AG04450 (cell line): ENCODE measurements around the gene ARFGAP1. TPM values are rescaled to one million over a fixed set of nuclear protein-coding genes. Genes with fewer than 3 reads are reported as not detected.

ENCODE experiments used
- CTCF ChIA-PET: fragments of 300-600, 350-600 bp; formaldehyde crosslinking; extraction: SDS; loops from one replicate; lab custom pipeline; 2022; ENCODE audit warnings: antibody characterized with exemption, inconsistent platforms; lab: Charles Lee
- POLR2A ChIA-PET: fragments of 350-600 bp; formaldehyde crosslinking; extraction: SDS; loops from one replicate; lab custom pipeline; 2021; ENCODE audit warnings: antibody characterized with exemption, inconsistent platforms; lab: Yijun Ruan, JAX
- DNase-seq: peaks from one replicate; pipeline ENCODE4 v3.0.0-alpha.2; 2011; ENCODE audit warnings: low read depth, low spot score
- H3K27ac ChIP-seq: one replicate; pipeline ENCODE4 v1.5.1; 2012; ENCODE audit warnings: low read depth, low read length, control low read depth
- H3K27me3 ChIP-seq: one replicate; pipeline ENCODE4 v1.6.0; 2012; ENCODE audit warnings: low read length; ENCODE audit not compliant: control insufficient read depth, insufficient read depth
- H3K4me3 ChIP-seq: 2 replicates; pipeline ENCODE4 v1.5.1; 2011; ENCODE audit warnings: mild to moderate bottlenecking, low read depth, low read length, control low read depth
- H3K9me3 ChIP-seq: 2 replicates; pipeline ENCODE4 v1.5.1; 2012; ENCODE audit warnings: low read length; ENCODE audit not compliant: control insufficient read depth, insufficient read depth
- polyA plus RNA-seq: library from polyadenylated mRNA; depleted of rRNA; stranded (reverse); fragments of >200 nt; gene quantifications from 2 replicates; pipeline ENCODE4 v1.2.3, GENCODE V29; 2011
- TF ChIP-seq, protein P1 (sequence below): IDR thresholded peaks from 2 replicates; pipeline ENCODE4 v1.5.1; 2011; ENCODE audit warnings: low read depth, low read length, control low read depth, inconsistent platforms

The ARFGAP1 gene
- polyA plus RNA-seq, 1 experiment, result 52.6 TPM

DNA sequence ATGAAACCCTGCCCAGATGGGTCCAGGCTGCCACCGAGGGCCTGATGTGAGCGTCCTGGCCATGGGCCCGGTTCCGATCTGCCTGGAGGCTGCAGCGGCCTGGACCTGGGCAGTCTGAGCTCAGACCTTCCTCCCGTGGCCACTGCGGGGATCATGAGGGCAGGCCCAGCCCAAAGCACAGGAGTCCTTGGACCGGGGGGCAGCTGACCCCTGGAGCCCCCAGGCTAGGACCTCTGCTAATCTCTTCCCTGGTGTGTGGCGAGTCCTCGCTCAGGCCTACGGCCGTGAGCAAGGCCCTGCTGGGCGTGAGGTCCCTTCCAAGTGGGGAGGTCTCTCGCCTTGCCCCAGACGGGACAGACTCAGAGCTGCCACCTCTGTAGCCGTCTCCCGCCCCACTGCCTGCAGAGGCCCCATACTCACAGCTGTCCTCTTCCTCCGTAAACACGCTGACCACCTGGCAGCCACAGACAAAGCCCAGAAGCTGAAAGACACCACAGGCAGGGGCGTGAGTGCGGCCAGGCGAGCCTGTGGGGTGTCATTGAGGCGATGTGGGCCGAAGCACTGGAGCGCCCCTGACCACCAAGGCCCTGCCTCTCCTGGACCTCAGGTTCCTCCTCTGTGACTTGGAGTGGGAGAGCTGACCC, 28.9 kb upstream of the ARFGAP1 start:
- TF ChIP-seq, protein P1, sequence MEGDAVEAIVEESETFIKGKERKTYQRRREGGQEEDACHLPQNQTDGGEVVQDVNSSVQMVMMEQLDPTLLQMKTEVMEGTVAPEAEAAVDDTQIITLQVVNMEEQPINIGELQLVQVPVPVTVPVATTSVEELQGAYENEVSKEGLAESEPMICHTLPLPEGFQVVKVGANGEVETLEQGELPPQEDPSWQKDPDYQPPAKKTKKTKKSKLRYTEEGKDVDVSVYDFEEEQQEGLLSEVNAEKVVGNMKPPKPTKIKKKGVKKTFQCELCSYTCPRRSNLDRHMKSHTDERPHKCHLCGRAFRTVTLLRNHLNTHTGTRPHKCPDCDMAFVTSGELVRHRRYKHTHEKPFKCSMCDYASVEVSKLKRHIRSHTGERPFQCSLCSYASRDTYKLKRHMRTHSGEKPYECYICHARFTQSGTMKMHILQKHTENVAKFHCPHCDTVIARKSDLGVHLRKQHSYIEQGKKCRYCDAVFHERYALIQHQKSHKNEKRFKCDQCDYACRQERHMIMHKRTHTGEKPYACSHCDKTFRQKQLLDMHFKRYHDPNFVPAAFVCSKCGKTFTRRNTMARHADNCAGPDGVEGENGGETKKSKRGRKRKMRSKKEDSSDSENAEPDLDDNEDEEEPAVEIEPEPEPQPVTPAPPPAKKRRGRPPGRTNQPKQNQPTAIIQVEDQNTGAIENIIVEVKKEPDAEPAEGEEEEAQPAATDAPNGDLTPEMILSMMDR, result no peak
- DNase-seq, result no peak
- CTCF ChIA-PET, result interaction anchor here (3.6 kb wide), 1 partner anchor 20 kb away, joined by 13 read pairs; no protein-coding TSS in a partner anchor
- POLR2A ChIA-PET, result no interaction called here
- H3K27me3 ChIP-seq, result peaks cover 20% of the 10 kb centered on the region
- no peaks in the 10 kb centered on the region; the same call in 1 of the 2 replicates for H3K9me3 ChIP-seq
- no peak overlapping the region for H3K4me3 ChIP-seq
- H3K27ac ChIP-seq, result no peak overlapping the region

DNA sequence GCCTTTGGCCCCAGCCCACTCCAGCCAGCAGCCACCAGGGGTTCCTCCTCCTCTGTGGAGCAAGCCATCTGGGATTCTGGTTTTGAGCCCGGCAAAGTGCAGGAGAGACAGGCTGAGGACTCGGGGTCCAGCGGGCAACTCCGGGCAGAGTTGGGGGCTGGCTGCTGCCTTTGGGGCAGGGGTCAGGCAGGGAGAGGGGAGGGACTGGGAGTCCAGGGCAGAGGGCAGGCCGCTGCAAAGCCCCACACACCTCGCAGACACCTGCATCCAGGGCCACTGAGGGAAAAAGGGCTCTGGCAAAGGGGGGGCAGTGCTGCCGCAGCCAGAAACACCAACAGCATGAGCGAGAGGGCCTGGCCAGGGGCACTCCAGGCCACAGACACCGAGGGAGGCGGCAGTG, 28.1 kb upstream of the ARFGAP1 start:
- ChIA-PET POLR2A (no interaction called here), CTCF (interaction anchor here (3.6 kb wide), 1 partner anchor 21 kb away, joined by 13 read pairs; no protein-coding TSS in a partner anchor)
- H3K27me3 ChIP-seq, result peaks cover 21% of the 10 kb centered on the region
- no peak overlapping the region for H3K27ac ChIP-seq
- DNase-seq, result no peak
- TF ChIP-seq, protein P1, result no peak
- H3K4me3 ChIP-seq, result no peak overlapping the region
- no peaks in the 10 kb centered on the region; the same call in 1 of the 2 replicates for H3K9me3 ChIP-seq

DNA sequence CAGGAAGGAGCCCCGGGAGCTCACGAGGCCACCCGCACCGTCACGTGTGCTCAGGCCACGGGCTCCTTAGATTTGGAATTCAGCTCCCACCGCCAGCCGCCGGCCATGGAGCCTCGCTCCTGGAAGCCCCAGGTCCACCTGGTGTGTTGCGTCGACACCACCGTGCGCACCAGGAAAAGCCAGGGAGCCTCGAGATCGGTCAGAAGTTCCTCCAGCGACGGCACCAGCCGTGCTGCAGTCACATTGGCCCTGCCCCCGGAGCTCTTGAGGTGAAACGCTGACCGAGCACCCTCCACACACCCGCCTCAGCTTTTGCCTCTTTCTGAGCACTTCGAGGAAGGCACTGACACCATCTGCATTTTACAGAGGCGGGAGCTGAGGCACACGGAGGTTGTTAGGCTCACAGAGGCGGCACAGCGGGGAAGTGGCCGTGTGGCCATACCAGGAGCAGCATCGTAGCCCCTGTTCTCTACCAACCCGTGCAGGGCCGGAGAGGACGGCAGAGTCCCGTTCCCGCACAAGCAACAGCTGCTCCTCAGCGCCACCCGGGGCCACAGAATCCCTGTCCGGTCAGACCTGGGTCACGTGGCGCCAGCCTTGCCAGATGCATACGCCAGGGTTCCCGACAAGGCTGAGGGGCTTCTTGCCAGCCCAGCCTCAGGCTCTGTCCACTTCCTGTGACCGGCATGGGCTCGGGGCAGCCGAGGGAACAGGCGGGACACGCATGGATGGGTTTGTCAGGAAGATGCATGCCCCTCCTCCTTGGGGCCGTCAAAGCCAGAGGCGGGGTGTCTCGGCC, 25.9 kb upstream of the ARFGAP1 start:
- TF ChIP-seq, protein P1, result no peak
- DNase-seq, result no peak
- Histone ChIP-seq H3K27me3 (peaks cover 16% of the 10 kb centered on the region), H3K9me3 (no peaks in the 10 kb centered on the region; the same call in 1 of the 2 replicates), H3K4me3 (no peak overlapping the region), H3K27ac (no peak overlapping the region)
- POLR2A ChIA-PET, result no interaction called here
- CTCF ChIA-PET, result interaction anchor here (3.6 kb wide), 1 partner anchor 23 kb away, joined by 13 read pairs; no protein-coding TSS in a partner anchor

DNA sequence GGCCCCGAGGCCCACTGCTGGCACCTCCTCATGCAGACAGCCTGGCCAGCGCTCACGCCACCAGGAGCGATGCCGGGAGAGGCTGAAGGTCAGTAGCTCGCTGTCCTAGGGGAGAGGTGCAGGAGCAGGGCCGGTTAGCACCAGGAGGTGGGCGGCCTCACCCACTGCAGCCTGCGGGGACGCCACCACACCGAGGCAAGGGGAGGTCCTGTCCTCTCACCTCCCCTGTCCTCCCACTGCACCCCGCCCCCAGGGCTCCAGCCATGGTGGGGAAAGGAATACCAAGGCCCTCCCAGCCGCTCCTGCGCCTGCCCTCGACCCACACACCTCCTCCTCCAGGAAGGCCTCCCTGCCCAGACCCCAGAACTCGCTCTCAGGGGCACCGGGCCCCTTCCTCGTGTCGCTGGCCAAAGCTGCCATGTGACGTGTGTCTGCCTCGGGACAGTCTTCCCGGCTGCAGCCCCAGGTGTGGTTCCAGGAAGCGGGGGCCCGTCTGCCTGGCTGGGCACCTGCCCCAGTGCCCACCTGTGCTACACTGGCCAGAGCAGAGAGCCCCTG, 24.9 kb upstream of the ARFGAP1 start:
- ChIA-PET POLR2A (no interaction called here), CTCF (interaction anchor here (0.7 kb wide), 1 partner anchor 24 kb away, joined by 3 read pairs; no protein-coding TSS in a partner anchor)
- TF ChIP-seq, protein P1, result no peak
- DNase-seq, result no peak
- Histone ChIP-seq H3K27ac (no peak overlapping the region), H3K4me3 (no peak overlapping the region), H3K27me3 (peaks cover 18% of the 10 kb centered on the region), H3K9me3 (no peaks in the 10 kb centered on the region; the same call in 1 of the 2 replicates)
